GM23248 (cell line): ENCODE data around the gene SDR42E2.

Source experiments
- EZH2 ChIP-seq: fragments of 200-600 bp; sonication (generic); IDR thresholded peaks from 2 replicates; pipeline ENCODE4 v1.6.1; 2018; ENCODE audit warnings: antibody characterized with exemption, mild to moderate bottlenecking; ENCODE audit not compliant: insufficient read depth, poor library complexity, severe bottlenecking
- EZH2phosphoT487 ChIP-seq: fragments of 200-600 bp; sonication (generic); IDR thresholded peaks from 2 replicates; pipeline ENCODE4 v1.6.1; 2018; ENCODE audit warnings: antibody characterized with exemption, moderate library complexity, mild to moderate bottlenecking, low read depth; ENCODE audit not compliant: insufficient read depth

GRCh38 chr16:22144520-22144919 is 17.8 kb upstream of the SDR42E2 start:
- no peak for TF ChIP-seq EZH2
- no peak for TF ChIP-seq EZH2phosphoT487
